HFF-Myc (cell line): Measurements from ENCODE around the gene C4B.
"Not testable (repeated sequence)": the region's sequence is repeated elsewhere in the genome, so short reads cannot be mapped to it uniquely, and the experiment has no call there.

ENCODE experiments used
- DNase-seq: peaks from one replicate; pipeline ENCODE4 v3.0.0-alpha.2; 2011; ENCODE audit warnings: low read depth; ENCODE audit errors: extremely low read depth
- H3K4me3 ChIP-seq: replicated peaks from 2 replicates; pipeline ENCODE4 v1.5.1; 2011; ENCODE audit warnings: low read depth, mild to moderate bottlenecking, control low read depth, low read length

C4B gene

DNA sequence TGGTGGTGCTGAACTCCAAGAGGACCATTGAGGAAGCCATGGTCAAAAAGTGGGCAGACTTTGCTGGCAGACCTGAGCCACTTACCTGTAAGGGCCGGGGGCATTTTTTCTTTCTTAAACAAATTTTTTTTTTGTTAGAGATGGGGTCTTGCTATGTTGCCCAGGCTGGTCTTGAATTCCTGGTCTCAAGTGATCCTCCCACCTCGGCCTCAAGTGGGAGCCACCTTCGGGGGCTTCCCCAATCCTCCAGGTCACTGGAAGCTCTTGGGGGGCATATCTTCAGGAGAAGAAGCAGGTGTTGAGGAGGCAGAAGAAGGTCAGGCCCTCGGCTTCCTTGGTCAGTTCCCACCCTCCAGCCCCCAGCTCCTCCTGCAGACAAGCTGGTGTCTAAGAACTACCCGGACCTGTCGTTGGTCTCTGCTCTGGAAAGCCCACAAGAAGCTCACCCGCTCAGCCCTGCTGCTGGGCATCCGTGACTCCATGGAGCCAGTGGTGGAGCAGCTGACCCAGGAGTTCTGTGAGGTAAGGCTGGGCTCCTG lies 8.5 kb upstream of the C4B start:
- not testable (repeated sequence) for DNase-seq, H3K4me3 ChIP-seq

DNA sequence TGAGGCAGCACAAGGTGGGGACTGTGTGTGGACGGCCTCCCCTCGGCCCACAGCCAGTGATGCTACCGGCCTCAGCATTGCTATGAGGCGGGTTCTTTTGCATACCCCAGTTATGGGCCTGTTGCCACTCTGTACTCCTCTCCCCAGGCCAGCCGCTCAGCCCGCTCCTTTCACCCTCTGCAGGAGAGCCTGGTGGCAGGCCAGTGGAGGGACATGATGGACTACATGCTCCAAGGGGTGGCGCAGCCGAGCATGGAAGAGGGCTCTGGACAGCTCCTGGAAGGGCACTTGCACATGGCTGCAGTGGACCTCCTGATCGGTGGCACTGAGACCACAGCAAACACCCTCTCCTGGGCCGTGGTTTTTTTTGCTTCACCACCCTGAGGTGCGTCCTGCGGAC lies 7.5 kb upstream of the C4B start:
- DNase-seq, H3K4me3 ChIP-seq: not testable (repeated sequence)

DNA sequence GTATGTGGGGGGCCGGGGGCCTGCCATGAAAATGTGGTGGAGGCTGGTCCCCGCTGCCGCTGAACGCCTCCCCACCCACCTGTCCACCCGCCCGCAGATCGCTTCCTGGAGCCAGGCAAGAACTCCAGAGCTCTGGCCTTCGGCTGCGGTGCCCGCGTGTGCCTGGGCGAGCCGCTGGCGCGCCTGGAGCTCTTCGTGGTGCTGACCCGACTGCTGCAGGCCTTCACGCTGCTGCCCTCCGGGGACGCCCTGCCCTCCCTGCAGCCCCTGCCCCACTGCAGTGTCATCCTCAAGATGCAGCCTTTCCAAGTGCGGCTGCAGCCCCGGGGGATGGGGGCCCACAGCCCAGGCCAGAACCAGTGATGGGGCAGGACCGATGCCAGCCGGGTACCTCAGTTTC lies 6.6 kb upstream of the C4B start:
- DNase-seq = not testable (repeated sequence)

DNA sequence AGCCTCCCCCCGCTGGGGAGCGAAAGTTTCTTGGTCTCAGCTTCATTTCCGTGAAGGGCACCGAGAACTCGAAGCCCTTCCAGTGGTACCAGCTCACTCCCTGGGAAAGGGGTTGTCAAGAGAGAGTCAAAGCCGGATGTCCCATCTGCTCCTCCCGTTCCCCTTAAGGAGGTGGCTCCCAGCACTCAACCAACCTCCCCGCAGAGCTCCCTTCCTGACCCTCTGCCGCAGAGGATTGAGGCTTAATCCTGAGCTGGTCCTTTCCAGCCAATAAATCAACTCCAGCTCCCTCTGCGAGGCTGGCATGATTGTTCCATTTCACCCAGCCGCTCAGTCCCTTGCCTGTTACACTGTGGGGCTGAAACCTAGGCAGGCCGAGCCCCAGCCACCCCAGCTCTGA lies 6.0 kb upstream of the C4B start:
- DNase-seq, H3K4me3 ChIP-seq: not testable (repeated sequence)

More for the DNA sequence above, 6.6 kb upstream of the C4B start:
- H3K4me3 ChIP-seq = not testable (repeated sequence)

DNA sequence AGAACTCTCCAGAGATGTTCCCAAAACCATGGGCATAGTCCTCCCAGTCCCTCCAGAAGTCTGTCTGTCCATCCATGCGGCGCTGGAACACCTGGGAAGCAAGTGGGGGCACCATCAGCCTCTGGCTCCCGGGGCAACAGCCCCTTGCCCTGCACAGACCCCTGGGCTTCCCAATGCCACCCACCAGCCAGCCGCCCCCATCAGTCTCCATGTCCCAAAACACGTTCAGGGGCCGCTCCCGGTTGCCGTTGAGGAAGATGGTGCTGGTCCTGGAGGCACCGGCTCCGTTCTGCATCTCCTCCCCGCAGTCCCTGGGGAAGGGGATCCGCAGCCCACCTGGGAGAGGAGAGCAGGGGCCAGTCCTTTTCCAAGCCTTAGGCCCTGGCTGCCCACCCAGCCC lies 5.1 kb upstream of the C4B start:
- H3K4me3 ChIP-seq, DNase-seq: not testable (repeated sequence)

DNA sequence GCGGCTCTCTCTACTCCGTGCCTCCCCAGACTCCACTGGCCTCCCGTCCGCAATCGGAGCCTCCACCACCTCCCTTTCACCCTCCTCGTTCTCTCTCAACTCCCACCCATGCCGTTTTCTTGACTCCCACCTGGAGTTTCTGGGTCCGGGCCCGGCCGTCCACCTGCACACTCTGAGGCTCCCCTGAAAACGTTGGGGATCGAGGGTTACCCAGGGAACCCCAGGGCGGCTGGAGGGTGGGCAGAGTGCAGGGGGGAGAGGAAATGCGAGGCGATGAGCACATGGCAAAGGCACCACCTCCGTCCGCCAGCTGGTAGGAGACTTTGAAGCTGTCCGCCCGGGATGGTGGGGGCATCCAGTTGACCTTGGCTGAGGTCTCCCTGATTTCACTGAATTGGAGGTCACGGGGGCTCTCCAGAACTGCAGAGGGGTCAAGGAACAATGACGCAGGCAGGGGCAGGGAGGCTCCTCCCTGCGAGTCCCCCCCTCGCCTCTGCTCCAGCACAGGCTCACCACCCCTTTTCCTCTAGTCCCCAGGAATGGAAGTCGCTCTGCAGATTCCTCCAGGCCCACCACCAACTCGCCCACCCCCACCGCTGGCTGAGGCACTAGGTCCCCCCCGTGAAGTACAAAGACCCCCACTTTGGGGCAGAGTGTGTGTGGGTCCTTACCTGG lies 3.6 kb upstream of the C4B start:
- not testable (repeated sequence) for DNase-seq, H3K4me3 ChIP-seq

DNA sequence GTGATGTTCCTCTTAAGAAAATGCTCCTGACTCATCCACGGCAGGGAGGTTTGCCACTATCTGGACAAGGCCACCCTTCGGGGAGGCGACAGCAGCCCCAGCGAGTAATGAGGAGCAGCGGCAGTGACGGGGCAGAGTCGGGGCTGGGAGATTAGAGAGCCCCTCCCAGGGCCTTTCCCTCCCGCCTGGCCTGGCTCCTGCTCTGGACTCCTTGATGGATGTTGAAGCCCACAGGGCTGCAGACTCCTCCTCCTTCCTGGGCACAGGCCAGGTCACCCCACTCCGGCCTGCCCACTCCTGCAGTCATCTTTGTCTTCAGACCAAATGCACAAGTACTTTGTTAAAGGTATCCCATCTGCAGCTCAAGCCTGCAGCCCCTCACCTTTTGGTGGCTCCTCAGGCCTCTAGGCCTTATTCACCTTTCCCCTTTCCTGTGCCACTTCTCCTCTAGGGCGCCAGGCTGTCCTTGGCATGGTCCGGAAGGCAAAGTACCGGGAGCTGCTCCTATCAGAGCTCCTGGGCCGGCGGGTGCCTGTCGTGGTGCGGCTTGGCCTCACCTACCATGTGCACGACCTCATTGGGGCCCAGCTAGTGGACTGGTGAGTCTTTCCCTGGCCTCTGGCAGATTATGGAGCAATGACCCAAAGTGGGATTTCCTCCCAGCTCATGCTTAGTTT lies 1.5 kb upstream of the C4B start:
- not testable (repeated sequence) for DNase-seq

DNA sequence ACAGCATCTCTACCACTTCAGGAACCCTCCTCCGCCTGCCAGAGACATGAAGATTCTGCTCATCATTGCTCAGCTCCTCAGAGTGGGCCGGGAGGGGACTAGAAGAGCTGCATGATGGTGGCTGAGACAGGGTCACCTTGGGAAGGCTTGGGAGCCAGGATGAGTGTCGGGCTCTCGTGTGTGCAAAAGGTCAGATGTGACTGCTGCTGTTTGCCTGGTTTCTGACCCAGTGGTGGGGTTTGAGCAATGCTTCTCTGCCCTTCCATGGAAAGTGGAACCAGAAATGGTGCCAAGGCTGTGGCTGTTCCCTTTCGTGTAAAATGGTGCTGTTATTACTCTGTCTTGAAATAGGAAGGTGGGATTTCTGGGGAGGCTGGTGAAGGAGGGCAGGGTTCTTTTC lies 857 bp upstream of the C4B start:
- not testable (repeated sequence) for H3K4me3 ChIP-seq, DNase-seq

More for the DNA sequence above, 1.5 kb upstream of the C4B start:
- not testable (repeated sequence) for H3K4me3 ChIP-seq

DNA sequence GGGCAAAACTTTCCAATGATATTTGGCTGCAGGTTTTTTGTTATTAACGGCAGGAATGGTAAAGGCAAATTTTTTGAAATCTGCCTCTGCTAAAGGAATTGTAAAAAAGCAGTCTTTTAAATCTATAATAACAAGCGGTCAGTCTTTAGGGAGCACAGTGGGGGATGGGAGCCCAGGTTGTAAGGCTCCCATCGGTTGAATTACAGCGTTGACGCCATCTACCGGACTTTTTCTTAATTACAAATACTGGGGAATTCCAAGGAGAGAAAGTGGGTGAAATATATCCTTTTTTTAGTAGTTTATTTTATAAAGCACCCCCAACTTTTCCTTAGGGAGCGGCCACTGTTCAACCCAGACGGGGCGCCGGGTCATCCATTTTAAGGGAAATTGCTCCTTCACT lies 7.5 kb downstream of the C4B start:
- H3K4me3 ChIP-seq, DNase-seq: not testable (repeated sequence)

DNA sequence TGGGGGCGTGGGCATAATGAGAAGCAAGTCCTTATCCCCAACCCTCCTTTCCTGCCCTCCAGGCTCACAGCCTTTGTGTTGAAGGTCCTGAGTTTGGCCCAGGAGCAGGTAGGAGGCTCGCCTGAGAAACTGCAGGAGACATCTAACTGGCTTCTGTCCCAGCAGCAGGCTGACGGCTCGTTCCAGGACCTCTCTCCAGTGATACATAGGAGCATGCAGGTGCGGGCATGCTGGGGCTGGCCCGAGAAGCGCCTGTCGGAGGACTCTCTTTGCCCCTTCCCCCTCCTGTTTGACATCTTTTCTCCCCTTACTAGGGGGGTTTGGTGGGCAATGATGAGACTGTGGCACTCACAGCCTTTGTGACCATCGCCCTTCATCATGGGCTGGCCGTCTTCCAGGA lies 14.0 kb downstream of the C4B start:
- DNase-seq, H3K4me3 ChIP-seq: not testable (repeated sequence)

DNA sequence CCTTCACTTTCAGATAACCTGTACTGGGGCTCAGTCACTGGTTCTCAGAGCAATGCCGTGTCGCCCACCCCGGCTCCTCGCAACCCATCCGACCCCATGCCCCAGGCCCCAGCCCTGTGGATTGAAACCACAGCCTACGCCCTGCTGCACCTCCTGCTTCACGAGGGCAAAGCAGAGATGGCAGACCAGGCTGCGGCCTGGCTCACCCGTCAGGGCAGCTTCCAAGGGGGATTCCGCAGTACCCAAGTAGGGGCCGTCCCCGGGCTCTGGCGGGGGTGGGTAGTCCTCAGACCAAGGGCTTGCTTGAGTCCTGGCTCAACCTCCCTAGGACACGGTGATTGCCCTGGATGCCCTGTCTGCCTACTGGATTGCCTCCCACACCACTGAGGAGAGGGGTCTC lies 15.0 kb downstream of the C4B start:
- DNase-seq, H3K4me3 ChIP-seq: not testable (repeated sequence)

DNA sequence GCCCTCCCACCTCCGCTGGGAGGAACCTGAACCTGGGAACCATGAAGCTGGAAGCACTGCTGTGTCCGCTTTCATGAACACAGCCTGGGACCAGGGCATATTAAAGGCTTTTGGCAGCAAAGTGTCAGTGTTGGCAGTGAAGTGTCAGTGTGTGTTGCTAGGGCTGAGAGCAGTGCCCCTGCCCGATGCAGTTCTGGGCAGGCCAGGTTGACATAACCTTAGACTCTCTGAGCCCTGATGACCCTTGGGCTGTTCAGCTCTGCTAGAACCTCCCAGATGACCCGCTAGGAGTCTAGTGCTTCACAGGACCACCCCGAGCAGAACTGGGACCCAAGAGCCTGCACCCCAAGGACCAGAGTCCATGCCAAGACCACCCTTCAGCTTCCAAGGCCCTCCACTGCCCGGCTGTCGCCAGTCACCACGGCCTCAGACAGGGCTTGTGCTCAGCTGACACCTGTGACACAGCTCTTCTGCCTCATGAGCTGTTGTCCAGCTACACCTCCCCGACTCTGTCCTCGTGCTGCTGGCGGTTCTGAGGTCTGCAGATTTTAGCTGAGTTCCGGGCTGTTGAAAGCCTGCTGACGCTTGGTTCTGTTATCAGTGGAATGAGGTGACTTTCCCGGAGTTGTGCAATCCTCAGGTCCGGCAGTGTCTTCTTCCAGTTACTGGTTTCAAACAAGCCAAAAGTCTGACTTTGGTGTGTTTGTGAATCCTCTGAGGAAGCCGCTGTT lies 20.9 kb downstream of the C4B start:
- H3K4me3 ChIP-seq = not testable (repeated sequence)

DNA sequence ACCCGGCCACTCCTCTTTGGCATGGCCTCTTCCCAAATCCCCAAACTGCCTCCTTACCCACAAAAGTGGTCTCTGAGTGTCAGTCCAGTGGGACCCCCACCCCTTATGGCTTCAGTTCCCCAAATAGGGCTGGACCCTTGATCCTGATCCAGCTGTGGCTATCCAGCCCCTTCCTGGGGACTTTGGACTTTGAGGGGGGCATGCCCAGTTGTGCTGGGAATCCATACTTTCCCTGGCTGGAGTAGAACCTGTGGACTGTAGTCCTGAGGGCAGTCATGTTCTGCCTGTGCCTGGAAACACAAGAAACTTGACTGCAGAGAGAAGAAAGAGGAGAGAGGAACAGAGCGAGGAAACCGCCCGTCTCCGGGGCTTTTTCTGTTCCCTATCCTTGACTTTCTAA lies 22.5 kb downstream of the C4B start:
- DNase-seq, H3K4me3 ChIP-seq: not testable (repeated sequence)

More for the DNA sequence above, 20.9 kb downstream of the C4B start:
- DNase-seq = not testable (repeated sequence)

DNA sequence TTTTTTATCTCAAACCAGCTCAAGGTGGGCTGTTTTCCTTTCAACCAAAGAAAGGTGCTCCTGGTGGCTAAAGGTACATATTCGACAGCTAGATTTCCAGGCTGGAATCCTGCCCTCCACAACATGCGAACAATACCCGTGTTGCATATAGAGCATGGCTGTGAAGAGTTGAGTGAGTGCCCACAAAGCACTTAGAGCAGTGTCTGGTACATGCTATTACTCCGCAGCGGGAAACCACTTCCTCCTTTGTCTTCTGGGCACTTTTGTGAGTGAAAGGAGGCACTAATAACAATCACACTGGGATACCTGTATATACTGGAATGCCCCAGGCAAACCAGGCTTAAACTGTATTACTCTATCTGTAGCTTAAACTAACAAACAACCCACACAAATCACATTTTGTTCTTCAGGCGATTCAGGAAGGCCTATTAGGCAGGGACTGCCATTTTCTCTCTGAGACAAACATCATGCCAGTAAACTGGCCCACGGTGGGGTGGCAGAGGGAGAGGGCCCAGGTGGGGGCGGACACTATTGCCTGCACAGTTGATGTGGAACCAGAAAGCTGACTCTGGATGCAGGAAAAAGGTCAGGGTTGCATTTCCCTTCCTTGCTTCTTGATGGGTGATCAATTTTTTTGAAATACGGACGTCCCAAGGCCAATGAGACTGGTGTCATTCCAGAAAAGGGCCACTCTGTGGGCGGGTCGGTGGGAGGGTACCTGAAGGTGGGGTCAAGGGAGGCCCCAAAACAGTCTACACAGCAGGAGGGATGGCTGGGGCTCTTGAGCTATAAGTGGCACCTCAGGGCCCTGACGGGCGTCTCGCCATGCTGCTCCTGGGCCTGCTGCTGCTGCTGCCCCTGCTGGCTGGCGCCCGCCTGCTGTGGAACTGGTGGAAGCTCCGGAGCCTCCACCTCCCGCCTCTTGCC lies 23.3 kb downstream of the C4B start, which contains the start of gene CYP21A2:
CYP21A2 (plus strand) TSS at position 818 of the 927 bp plus-strand sequence; CDS start at position 826, 8 bp downstream.
- DNase-seq, H3K4me3 ChIP-seq: not testable (repeated sequence)

DNA sequence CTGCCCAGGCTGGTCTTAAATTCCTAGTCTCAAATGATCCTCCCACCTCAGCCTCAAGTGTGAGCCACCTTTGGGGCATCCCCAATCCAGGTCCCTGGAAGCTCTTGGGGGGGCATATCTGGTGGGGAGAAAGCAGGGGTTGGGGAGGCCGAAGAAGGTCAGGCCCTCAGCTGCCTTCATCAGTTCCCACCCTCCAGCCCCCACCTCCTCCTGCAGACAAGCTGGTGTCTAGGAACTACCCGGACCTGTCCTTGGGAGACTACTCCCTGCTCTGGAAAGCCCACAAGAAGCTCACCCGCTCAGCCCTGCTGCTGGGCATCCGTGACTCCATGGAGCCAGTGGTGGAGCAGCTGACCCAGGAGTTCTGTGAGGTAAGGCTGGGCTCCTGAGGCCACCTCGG lies 24.3 kb downstream of the C4B start:
- H3K4me3 ChIP-seq, DNase-seq: not testable (repeated sequence)

DNA sequence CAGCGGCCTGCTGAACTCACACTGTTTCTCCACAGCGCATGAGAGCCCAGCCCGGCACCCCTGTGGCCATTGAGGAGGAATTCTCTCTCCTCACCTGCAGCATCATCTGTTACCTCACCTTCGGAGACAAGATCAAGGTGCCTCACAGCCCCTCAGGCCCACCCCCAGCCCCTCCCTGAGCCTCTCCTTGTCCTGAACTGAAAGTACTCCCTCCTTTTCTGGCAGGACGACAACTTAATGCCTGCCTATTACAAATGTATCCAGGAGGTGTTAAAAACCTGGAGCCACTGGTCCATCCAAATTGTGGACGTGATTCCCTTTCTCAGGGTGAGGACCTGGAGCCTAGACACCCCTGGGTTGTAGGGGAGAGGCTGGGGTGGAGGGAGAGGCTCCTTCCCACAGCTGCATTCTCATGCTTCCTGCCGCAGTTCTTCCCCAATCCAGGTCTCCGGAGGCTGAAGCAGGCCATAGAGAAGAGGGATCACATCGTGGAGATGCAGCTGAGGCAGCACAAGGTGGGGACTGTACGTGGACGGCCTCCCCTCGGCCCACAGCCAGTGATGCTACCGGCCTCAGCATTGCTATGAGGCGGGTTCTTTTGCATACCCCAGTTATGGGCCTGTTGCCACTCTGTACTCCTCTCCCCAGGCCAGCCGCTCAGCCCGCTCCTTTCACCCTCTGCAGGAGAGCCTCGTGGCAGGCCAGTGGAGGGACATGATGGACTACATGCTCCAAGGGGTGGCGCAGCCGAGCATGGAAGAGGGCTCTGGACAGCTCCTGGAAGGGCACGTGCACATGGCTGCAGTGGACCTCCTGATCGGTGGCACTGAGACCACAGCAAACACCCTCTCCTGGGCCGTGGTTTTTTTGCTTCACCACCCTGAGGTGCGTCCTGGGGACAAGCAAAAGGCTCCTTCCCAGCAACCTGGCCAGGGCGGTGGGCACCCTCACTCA lies 25.0 kb downstream of the C4B start:
- not testable (repeated sequence) for DNase-seq, H3K4me3 ChIP-seq
